DOHH2 (cell line): ENCODE results near the gene SPTBN4.
"Not testable (repeated sequence)": the region's sequence is repeated elsewhere in the genome, so short reads cannot be mapped to it uniquely, and the experiment has no call there.

Source experiments
- H3F3A ChIP-seq: fragments of 200-600 bp; sonication (generic), shearing (Covaris generic); 2 replicates; pipeline ENCODE4 v1.6.0; 2016; ENCODE audit warnings: antibody characterized with exemption, mild to moderate bottlenecking; ENCODE audit not compliant: control insufficient read depth, insufficient read depth
- H3K27ac ChIP-seq: fragments of 200-600 bp; sonication (generic); 2 replicates; pipeline ENCODE4 v1.5.1; 2014; ENCODE audit warnings: low read depth, mild to moderate bottlenecking, low read length, moderate library complexity
- H3K27me3 ChIP-seq: fragments of 200-600 bp; sonication (generic); 2 replicates; pipeline ENCODE4 v1.6.1; 2014; ENCODE audit warnings: mild to moderate bottlenecking, low read length, mixed read lengths; ENCODE audit not compliant: control insufficient read depth
- H3K36me3 ChIP-seq: fragments of 200-600 bp; sonication (generic); 2 replicates; pipeline ENCODE4 v1.6.1; 2014; ENCODE audit warnings: mild to moderate bottlenecking, low read length, moderate library complexity, mixed read lengths; ENCODE audit not compliant: control insufficient read depth
- H3K4me1 ChIP-seq: fragments of 200-600 bp; sonication (generic); 2 replicates; pipeline ENCODE4 v1.6.1; 2014; ENCODE audit warnings: mild to moderate bottlenecking, low read length, mixed read lengths; ENCODE audit not compliant: control insufficient read depth
- H3K4me2 ChIP-seq: fragments of 200-600 bp; sonication (generic); 2 replicates; pipeline ENCODE4 v1.6.0; 2014; ENCODE audit warnings: mild to moderate bottlenecking, low read length, moderate library complexity
- H3K4me3 ChIP-seq: fragments of 200-600 bp; sonication (generic); 2 replicates; pipeline ENCODE4 v1.5.1; 2014; ENCODE audit warnings: mild to moderate bottlenecking, low read length, mixed read lengths
- H3K79me2 ChIP-seq: fragments of 200-600 bp; sonication (generic); 2 replicates; pipeline ENCODE4 v1.6.1; 2014; ENCODE audit warnings: mild to moderate bottlenecking, low read length, mixed read lengths; ENCODE audit not compliant: control insufficient read depth
- H3K9me2 ChIP-seq: fragments of 200-600 bp; sonication (generic); replicated peaks from 2 replicates; pipeline ENCODE4 v1.6.1; 2014; ENCODE audit warnings: mild to moderate bottlenecking, low read length, mixed read lengths; ENCODE audit not compliant: control insufficient read depth
- H3K9me3 ChIP-seq: fragments of 200-600 bp; sonication (generic); 2 replicates; pipeline ENCODE4 v1.6.1; 2014; ENCODE audit warnings: antibody characterized with exemption, low read length, mixed read lengths; ENCODE audit not compliant: control insufficient read depth, insufficient read depth
- H4K20me1 ChIP-seq: fragments of 200-600 bp; sonication (generic); 2 replicates; pipeline ENCODE4 v1.6.0; 2014; ENCODE audit warnings: low read depth, mild to moderate bottlenecking, antibody characterized with exemption, low read length, moderate library complexity; ENCODE audit not compliant: control insufficient read depth, insufficient read depth
- CTCF ChIP-seq: fragments of 200-600 bp; sonication (generic); IDR thresholded peaks from one replicate; pipeline ENCODE4 v1.5.1; 2014; ENCODE audit warnings: antibody characterized with exemption, mild to moderate bottlenecking, low read depth, low read length; ENCODE audit not compliant: poor library complexity, severe bottlenecking
- EZH2phosphoT487 ChIP-seq: fragments of 200-600 bp; sonication (generic); IDR thresholded peaks from 2 replicates; pipeline ENCODE4 v1.6.1; 2017; ENCODE audit warnings: borderline replicate concordance, mild to moderate bottlenecking, antibody characterized with exemption, low read length, moderate library complexity, mixed read lengths

SPTBN4 gene

GRCh38 chr19:40458597-40458974 is 8.2 kb upstream of the SPTBN4 start:
- H3K36me3 ChIP-seq, result no peaks in the 10 kb centered on the region
- no peak overlapping the region for H3K4me3 ChIP-seq
- no peaks in the 10 kb centered on the region for H3K9me2 ChIP-seq
- H3K4me1 ChIP-seq, result peaks cover 13% of the 10 kb centered on the region
- H3K9me3 ChIP-seq, result no peaks in the 10 kb centered on the region
- no peaks in the 10 kb centered on the region for H3F3A ChIP-seq
- TF ChIP-seq EZH2phosphoT487 (no peak), CTCF (no peak)
- no peak overlapping the region for H3K27ac ChIP-seq
- no peaks in the 10 kb centered on the region for H4K20me1 ChIP-seq
- H3K79me2 ChIP-seq, result no peaks in the 10 kb centered on the region
- H3K27me3 ChIP-seq, result no peaks in the 10 kb centered on the region
- no peak overlapping the region for H3K4me2 ChIP-seq

GRCh38 chr19:40460185-40460584 is 6.6 kb upstream of the SPTBN4 start:
- H3K36me3 ChIP-seq, result no peaks in the 10 kb centered on the region
- no peaks in the 10 kb centered on the region for H3K27me3 ChIP-seq
- no peaks in the 10 kb centered on the region for H3K79me2 ChIP-seq
- H3K4me3 ChIP-seq, result no peak overlapping the region
- no peaks in the 10 kb centered on the region for H3F3A ChIP-seq
- no peaks in the 10 kb centered on the region for H3K9me2 ChIP-seq
- H3K9me3 ChIP-seq, result no peaks in the 10 kb centered on the region
- H3K4me1 ChIP-seq, result peaks cover 24% of the 10 kb centered on the region
- TF ChIP-seq EZH2phosphoT487 (no peak), CTCF (no peak)
- no peak overlapping the region for H3K4me2 ChIP-seq
- no peaks in the 10 kb centered on the region for H4K20me1 ChIP-seq
- no peak overlapping the region for H3K27ac ChIP-seq

- Histone ChIP-seq H3K79me2 (no peaks in the 10 kb centered on the region), H4K20me1 (no peaks in the 10 kb centered on the region), H3K36me3 (no peaks in the 10 kb centered on the region), H3K4me3 (no peak overlapping the region), H3K4me1 (peaks cover 35% of the 10 kb centered on the region), H3F3A (no peaks in the 10 kb centered on the region), H3K4me2 (peak overlapping the region; percentile 18; the same call in 1 of the 2 replicates), H3K27me3 (peaks cover 7% of the 10 kb centered on the region), H3K27ac (no peak overlapping the region), H3K9me3 (no peaks in the 10 kb centered on the region), H3K9me2 (no peaks in the 10 kb centered on the region)
- TF ChIP-seq EZH2phosphoT487 (no peak), CTCF (no peak)
Observed at GRCh38 chr19:40461669-40462221, 5.1 kb upstream of the SPTBN4 start.

DNA sequence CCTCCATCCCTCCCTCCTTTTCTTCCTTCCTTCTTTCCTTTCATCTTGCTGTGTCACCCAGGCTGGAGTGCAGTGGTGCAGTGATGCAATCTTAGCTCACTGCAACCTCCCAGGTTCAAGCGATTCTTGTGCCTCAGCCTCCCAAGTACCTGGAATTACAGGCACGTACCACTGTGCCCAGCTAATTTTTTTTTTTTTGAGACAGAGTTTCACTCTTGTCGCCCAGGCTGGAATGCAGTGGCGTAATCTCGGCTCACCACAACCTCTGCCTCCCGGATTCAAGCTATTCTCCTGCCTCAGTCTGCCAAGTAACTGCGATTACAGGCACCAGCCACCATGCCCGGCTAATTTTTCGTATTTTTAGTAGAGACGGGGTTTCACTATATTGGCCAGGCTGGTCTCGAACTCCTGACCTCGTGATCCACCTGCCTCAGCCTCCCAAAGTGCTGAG is 3.2 kb upstream of the SPTBN4 start:
- not testable (repeated sequence) for H3K9me2 ChIP-seq, H3K4me2 ChIP-seq, H3F3A ChIP-seq, H4K20me1 ChIP-seq, H3K36me3 ChIP-seq, H3K27ac ChIP-seq, H3K9me3 ChIP-seq, H3K79me2 ChIP-seq, H3K4me3 ChIP-seq
- H3K27me3 ChIP-seq, result peaks cover 13% of the 10 kb centered on the region
- H3K4me1 ChIP-seq, result peaks cover 36% of the 10 kb centered on the region
